ENCODE data around the gene CERK. TPM values are rescaled to one million over a fixed set of nuclear protein-coding genes. Genes with fewer than 3 reads are reported as not detected.

Gene CERK
- total RNA-seq, 2 donors from 2014 or later = 164 to 174 TPM

DNA sequence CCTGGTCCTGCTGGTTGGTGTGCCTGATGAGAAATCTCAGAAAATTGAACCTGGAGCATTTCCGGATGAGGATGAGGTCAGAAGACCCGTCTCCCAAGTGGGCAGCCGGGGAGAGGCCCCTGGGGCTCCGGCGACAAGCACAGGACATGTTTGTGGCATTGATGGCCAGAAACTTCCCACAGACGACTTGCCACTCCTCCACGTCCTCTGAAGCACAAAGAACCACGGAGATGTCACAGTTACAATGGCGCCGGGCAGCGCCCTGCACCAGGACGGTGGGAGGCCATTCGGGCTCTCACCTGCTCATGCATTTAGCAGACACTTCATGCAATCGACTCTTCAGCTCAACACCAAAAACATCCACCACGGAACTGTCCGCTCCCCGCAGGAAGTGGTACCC is 46.5 kb downstream of the CERK start:
- Mint-ChIP-seq H3K4me1 (peaks cover 15% of the 10 kb centered on the region), H3K27ac (no peak overlapping the region), H3K27me3 (no peaks in the 10 kb centered on the region), H3K4me3 (no peak overlapping the region), H3K36me3 (ENCODE audit: low read depth) (peaks cover 3% of the 10 kb centered on the region)
- DNase-seq (no peak), ATAC-seq (no peak)
- no peaks in the 10 kb centered on the region for H3K9me3 ChIP-seq (ENCODE audit: control insufficient read depth, low read length, poor library complexity, severe bottlenecking)

GRCh38 chr22:46690146-46690545 is 47.9 kb downstream of the CERK start:
- no peak for DNase-seq
- H3K36me3 Mint-ChIP-seq (ENCODE audit: low read depth) = peaks cover 3% of the 10 kb centered on the region
- ATAC-seq = no peak
- peaks cover 27% of the 10 kb centered on the region for H3K4me1 Mint-ChIP-seq
- no peak overlapping the region for H3K27ac Mint-ChIP-seq
- H3K9me3 ChIP-seq (ENCODE audit: control insufficient read depth, low read length, poor library complexity, severe bottlenecking) = no peaks in the 10 kb centered on the region
- H3K4me3 Mint-ChIP-seq = no peak overlapping the region
- no peaks in the 10 kb centered on the region for H3K27me3 Mint-ChIP-seq

DNA sequence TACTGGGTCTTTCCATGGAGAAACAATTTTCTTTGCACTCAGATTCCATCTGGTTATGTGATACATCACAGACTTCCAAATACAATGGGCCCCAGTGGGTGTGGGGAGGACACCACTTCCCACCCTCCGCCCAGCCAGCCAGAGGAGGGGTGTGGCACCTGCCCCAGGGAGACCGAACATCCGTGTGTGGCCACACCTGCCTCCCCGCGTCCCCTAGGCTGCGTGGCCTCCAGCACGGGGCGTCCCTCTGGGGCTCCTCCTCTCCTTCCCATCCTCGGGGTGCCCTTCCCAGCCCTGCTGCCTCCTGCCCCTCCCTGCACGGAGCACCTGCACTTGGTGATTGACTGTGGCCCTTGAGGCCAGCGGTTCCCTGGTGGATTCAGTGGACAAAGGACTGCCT is 49.1 kb downstream of the CERK start:
- DNase-seq = no peak
- peak overlapping the region; percentile 77 for H3K27ac Mint-ChIP-seq
- H3K27me3 Mint-ChIP-seq = no peaks in the 10 kb centered on the region
- H3K36me3 Mint-ChIP-seq (ENCODE audit: low read depth) = no peaks in the 10 kb centered on the region
- H3K4me1 Mint-ChIP-seq = peaks cover 27% of the 10 kb centered on the region
- no peak for ATAC-seq
- no peaks in the 10 kb centered on the region for H3K9me3 ChIP-seq (ENCODE audit: control insufficient read depth, low read length, poor library complexity, severe bottlenecking)
- H3K4me3 Mint-ChIP-seq = no peak overlapping the region

DNA sequence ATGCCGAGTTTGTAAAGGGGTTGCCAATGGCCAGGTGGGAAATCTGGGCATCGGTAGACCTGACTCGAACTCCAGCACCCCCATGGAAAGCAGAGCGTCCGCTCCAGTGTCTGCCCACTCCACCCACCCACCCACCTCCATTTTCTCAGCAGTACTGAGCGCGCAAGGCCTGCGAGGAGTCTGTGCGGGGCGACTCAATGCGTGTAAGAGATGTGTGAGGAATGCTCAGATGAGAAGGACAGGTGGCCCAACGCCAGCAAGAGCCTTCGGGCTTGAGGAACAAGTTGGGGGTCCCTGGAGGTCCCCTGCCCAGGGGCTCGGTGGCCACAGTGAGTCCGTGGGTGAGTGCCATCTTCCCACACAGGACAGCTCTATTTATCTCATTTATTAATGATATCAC is 50.6 kb downstream of the CERK start:
- no peak for DNase-seq
- no peaks in the 10 kb centered on the region for H3K27me3 Mint-ChIP-seq
- no peaks in the 10 kb centered on the region for H3K36me3 Mint-ChIP-seq (ENCODE audit: low read depth)
- ATAC-seq = no peak
- H3K27ac Mint-ChIP-seq = no peak overlapping the region
- H3K4me1 Mint-ChIP-seq = peaks cover 27% of the 10 kb centered on the region
- H3K9me3 ChIP-seq (ENCODE audit: control insufficient read depth, low read length, poor library complexity, severe bottlenecking) = no peaks in the 10 kb centered on the region
- H3K4me3 Mint-ChIP-seq = no peak overlapping the region

DNA sequence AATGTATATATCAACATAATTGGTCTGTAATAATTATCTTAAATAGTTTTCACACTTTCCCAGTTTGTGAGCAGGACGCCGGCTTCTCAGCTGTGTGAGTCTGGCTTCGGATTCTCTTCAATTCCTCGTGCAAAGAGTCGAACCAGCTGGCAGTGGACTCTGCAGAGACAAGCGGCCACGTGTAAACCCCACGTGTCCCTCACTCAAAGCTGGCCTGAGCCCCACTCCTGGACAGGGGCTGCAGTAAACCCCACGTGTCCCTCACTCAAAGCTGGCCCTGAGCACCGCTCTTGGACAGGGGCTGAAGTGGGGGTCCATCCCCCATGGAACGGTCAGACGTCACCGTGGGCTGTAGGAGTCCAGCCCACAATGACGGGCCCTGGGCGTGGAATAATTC is 51.0 kb downstream of the CERK start:
- Mint-ChIP-seq H3K36me3 (ENCODE audit: low read depth) (no peaks in the 10 kb centered on the region), H3K27me3 (no peaks in the 10 kb centered on the region), H3K4me1 (peaks cover 27% of the 10 kb centered on the region), H3K27ac (peak overlapping the region; percentile 77), H3K4me3 (no peak overlapping the region)
- no peaks in the 10 kb centered on the region for H3K9me3 ChIP-seq (ENCODE audit: control insufficient read depth, low read length, poor library complexity, severe bottlenecking)
- no peak for ATAC-seq
- DNase-seq = no peak

- H3K4me3 Mint-ChIP-seq = peak overlapping the region; percentile 65
- no peaks in the 10 kb centered on the region for H3K36me3 Mint-ChIP-seq (ENCODE audit: low read depth)
- H3K4me1 Mint-ChIP-seq = peaks cover 27% of the 10 kb centered on the region
- DNase-seq (no peak), ATAC-seq (no peak)
- no peaks in the 10 kb centered on the region for H3K27me3 Mint-ChIP-seq
- peak overlapping the region; percentile 77 for H3K27ac Mint-ChIP-seq
- H3K9me3 ChIP-seq (ENCODE audit: control insufficient read depth, low read length, poor library complexity, severe bottlenecking) = no peaks in the 10 kb centered on the region
Measured at GRCh38 chr22:46686221-46687047, 51.6 kb downstream of the CERK start.

GRCh38 chr22:46684706-46685105 is 53.3 kb downstream of the CERK start:
- ATAC-seq (peak; percentile 68), DNase-seq (no peak)
- Mint-ChIP-seq H3K27me3 (no peaks in the 10 kb centered on the region), H3K36me3 (ENCODE audit: low read depth) (no peaks in the 10 kb centered on the region), H3K27ac (peak overlapping the region; percentile 77), H3K4me3 (no peak overlapping the region), H3K4me1 (peaks cover 24% of the 10 kb centered on the region)
- no peaks in the 10 kb centered on the region for H3K9me3 ChIP-seq (ENCODE audit: control insufficient read depth, low read length, poor library complexity, severe bottlenecking)

- no peaks in the 10 kb centered on the region for H3K9me3 ChIP-seq (ENCODE audit: control insufficient read depth, low read length, poor library complexity, severe bottlenecking)
- peak overlapping the region; percentile 14 for H3K27ac Mint-ChIP-seq
- ATAC-seq (no peak), DNase-seq (no peak)
- H3K27me3 Mint-ChIP-seq = no peaks in the 10 kb centered on the region
- no peaks in the 10 kb centered on the region for H3K36me3 Mint-ChIP-seq (ENCODE audit: low read depth)
- H3K4me3 Mint-ChIP-seq = no peak overlapping the region
- peaks cover 18% of the 10 kb centered on the region for H3K4me1 Mint-ChIP-seq
Measured at GRCh38 chr22:46682011-46682731, 55.9 kb downstream of the CERK start.

DNA sequence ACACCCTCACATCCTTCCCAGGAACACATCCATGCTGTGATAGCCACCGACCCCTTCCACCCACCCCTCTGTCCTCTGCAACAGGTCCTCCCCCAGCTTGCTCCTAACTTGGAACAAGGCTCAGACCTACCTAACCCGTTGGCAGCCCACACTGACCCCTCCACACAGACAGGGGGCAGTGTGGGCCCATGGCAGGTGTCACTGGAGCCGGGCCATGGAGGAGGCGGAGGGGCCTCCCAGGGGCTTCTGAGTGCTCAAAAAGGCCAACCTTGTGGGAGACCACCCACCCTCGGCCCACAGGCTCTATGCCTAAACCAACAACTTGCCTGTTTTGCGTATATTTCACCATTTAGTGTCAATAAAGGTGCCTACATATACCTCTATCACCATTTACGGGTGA is 57.0 kb downstream of the CERK start:
- DNase-seq = no peak
- Mint-ChIP-seq H3K36me3 (ENCODE audit: low read depth) (no peaks in the 10 kb centered on the region), H3K4me3 (no peak overlapping the region), H3K27me3 (no peaks in the 10 kb centered on the region), H3K4me1 (peaks cover 9% of the 10 kb centered on the region), H3K27ac (peak overlapping the region; percentile 56)
- no peaks in the 10 kb centered on the region for H3K9me3 ChIP-seq (ENCODE audit: control insufficient read depth, low read length, poor library complexity, severe bottlenecking)
- ATAC-seq = peak; percentile 40

- DNase-seq = no peak
- Mint-ChIP-seq H3K36me3 (ENCODE audit: low read depth) (no peaks in the 10 kb centered on the region), H3K4me1 (peaks cover 7% of the 10 kb centered on the region), H3K27me3 (no peaks in the 10 kb centered on the region), H3K4me3 (no peak overlapping the region), H3K27ac (no peak overlapping the region)
- no peaks in the 10 kb centered on the region for H3K9me3 ChIP-seq (ENCODE audit: control insufficient read depth, low read length, poor library complexity, severe bottlenecking)
- ATAC-seq = no peak
Measured at GRCh38 chr22:46679706-46680269, 58.3 kb downstream of the CERK start.

DNA sequence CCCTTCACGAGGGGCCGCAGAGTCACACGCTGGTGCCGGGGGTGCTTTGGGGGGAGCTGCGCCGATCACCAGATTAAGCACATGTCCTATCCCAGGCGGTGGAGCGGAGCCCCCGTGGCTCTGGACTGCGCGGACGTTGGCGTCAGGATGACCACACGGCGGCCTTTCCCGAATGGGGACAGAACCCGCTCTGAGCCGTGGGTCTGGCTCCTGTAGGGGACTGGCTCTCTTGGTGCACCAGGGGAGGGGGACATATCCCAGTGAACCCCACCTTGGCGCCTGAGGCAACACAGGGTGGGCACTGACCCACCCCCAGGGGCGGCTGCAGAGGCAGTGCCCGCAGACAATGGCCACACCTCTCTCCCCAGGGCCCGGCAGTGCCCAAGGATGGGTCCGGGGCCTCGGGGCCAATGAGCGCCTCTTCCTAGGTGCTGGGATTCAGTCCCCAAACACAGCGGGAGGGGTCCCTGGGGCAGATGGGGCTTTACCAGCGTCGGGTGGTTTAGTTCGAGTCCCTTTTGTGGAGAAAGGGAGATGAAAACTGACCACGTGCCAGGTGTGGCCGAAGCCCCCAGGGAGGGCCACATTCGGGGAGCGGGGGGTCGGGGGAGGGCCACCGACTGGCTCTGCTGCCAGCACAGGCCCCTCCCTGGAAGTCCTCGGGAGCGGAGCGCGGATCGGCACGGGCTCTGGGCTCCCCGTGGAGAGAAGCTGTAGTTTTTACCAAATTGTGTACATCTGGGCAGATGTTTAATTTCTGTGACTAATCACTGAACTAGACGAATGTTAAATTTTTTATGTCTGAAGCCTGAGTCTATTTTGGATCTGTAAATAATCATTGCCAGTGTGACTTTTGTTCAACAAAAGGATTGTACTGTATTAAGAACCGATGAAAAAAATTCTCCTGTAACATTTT is 59.0 kb downstream of the CERK start:
- Mint-ChIP-seq H3K27me3 (no peaks in the 10 kb centered on the region), H3K4me3 (no peak overlapping the region), H3K4me1 (peaks cover 13% of the 10 kb centered on the region), H3K36me3 (ENCODE audit: low read depth) (no peaks in the 10 kb centered on the region), H3K27ac (no peak overlapping the region)
- DNase-seq = no peak
- ATAC-seq = no peak
- H3K9me3 ChIP-seq (ENCODE audit: control insufficient read depth, low read length, poor library complexity, severe bottlenecking) = no peaks in the 10 kb centered on the region

DNA sequence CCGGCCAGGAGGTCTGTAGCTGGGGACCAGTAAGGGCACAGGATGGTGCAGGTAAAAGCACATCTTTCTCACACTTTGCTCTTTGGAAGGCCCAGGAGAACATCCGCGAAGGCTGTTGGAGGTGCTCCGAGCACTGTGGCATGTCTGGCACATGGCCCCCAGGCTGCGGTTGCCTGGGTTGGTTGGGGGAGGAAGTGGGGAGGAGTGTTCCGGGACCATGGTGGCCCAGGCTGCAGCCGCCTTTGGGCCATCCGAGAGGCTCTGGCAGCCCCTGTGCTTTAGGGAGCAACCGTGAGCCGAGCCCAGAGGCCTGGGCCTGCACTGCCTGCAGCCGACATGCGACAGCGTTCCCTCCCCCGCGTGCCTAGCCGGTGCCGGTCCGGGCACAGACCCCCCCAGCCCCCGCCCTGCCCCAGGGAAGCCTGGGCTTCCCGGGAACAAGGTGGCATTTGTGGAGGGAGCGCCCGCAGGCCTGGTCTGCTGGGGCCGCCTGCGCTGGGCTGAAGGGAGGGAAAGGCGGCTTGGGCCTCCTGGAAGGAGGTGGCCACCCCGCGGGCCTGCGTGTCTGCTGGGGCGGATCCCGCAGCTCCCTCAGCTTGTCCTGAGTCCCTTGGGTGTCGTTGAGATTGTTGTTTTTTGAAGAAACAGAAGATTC is 59.9 kb downstream of the CERK start:
- H3K4me1 Mint-ChIP-seq = peaks cover 18% of the 10 kb centered on the region
- no peaks in the 10 kb centered on the region for H3K36me3 Mint-ChIP-seq (ENCODE audit: low read depth)
- H3K27me3 Mint-ChIP-seq = no peaks in the 10 kb centered on the region
- ATAC-seq (no peak), DNase-seq (no peak)
- H3K4me3 Mint-ChIP-seq = no peak overlapping the region
- H3K9me3 ChIP-seq (ENCODE audit: control insufficient read depth, low read length, poor library complexity, severe bottlenecking) = no peaks in the 10 kb centered on the region
- H3K27ac Mint-ChIP-seq = peak overlapping the region; percentile 45

Measured in T-helper 17 cell (primary cell).